SK-N-SH (cell line): ENCODE measurements around the gene PALLD. TPM values are rescaled to one million over a fixed set of nuclear protein-coding genes. Genes with fewer than 3 reads are reported as not detected.

Experiments
- CTCF ChIA-PET: fragments of 300-600, 350-600 bp; formaldehyde crosslinking; extraction: SDS; loops from one replicate; lab custom pipeline; 2021; lab: Yijun Ruan, JAX
- POLR2A ChIA-PET: fragments of 350-600 bp; sonication (Branson Sonifier 250); formaldehyde crosslinking; extraction: SDS; loops from one replicate; lab custom pipeline; 2020; ENCODE audit warnings: antibody characterized with exemption, inconsistent platforms; lab: Yijun Ruan, JAX
- DNase-seq: peaks from one replicate; pipeline ENCODE4 v3.0.0; 2012
- H2AFZ ChIP-seq: fragments of 200-600 bp; sonication (generic); 2 replicates; pipeline ENCODE4 v1.8.1; 2016; ENCODE audit warnings: antibody characterized with exemption, mild to moderate bottlenecking, low read depth
- H3F3A ChIP-seq: fragments of 200-600 bp; sonication (generic); replicated peaks from 2 replicates; pipeline ENCODE3; 2016; ENCODE audit warnings: antibody characterized with exemption, mild to moderate bottlenecking; ENCODE audit not compliant: insufficient read depth
- H3K27ac ChIP-seq, 2 experiments: fragments of 200-500 bp in 1 of 2; fragments of 200-600 bp in 1 of 2; sonication (Bioruptor generic) in 1 of 2; sonication (generic), shearing (Covaris generic) in 1 of 2; 2 replicates each; pipeline versions ENCODE4 v1.5.1 to v1.6.1; 2014 to 2016; ENCODE audit warnings: low read depth in 2 of 2, inconsistent platforms in 1 of 2, low read length in 1 of 2, mild to moderate bottlenecking in 1 of 2, mixed read lengths in 1 of 2
- H3K27me3 ChIP-seq: fragments of 200-600 bp; sonication (generic), shearing (Covaris generic); 2 replicates; pipeline ENCODE4 v1.6.1; 2016; ENCODE audit warnings: mixed run types; ENCODE audit not compliant: insufficient read depth
- H3K36me3 ChIP-seq, 2 experiments: fragments of 200-500 bp in 1 of 2; fragments of 200-600 bp in 1 of 2; sonication (Bioruptor generic) in 1 of 2; sonication (generic) in 1 of 2; replicated peaks in 1 of 2; 2 replicates each; pipeline versions ENCODE3 to v1.5.1; 2014 to 2016; ENCODE audit warnings: low read length in 1 of 2, mild to moderate bottlenecking in 1 of 2; ENCODE audit not compliant: insufficient read depth in 2 of 2, control insufficient read depth in 1 of 2
- H3K4me1 ChIP-seq, 2 experiments: fragments of 200-500 bp in 1 of 2; fragments of 200-600 bp in 1 of 2; sonication (Bioruptor generic) in 1 of 2; sonication (generic), shearing (Covaris generic) in 1 of 2; 2 replicates each; pipeline versions ENCODE4 v1.5.1 to v1.6.1; 2014 to 2016; ENCODE audit warnings: low read depth in 1 of 2, low read length in 1 of 2, mixed run types in 1 of 2; ENCODE audit not compliant: insufficient read depth in 2 of 2, control insufficient read depth in 1 of 2
- H3K4me2 ChIP-seq: fragments of 200-600 bp; sonication (generic), shearing (Covaris generic); 2 replicates; pipeline ENCODE4 v1.6.1; 2017; ENCODE audit warnings: mixed run types
- H3K4me3 ChIP-seq, 2 experiments: fragments of 200-500 bp in 1 of 2; fragments of 200-600 bp in 1 of 2; sonication (Bioruptor generic) in 1 of 2; sonication (generic), shearing (Covaris generic) in 1 of 2; 2 replicates each; pipeline versions ENCODE4 v1.5.1 to v1.8.1; 2014 to 2016; ENCODE audit warnings: low read depth in 2 of 2, inconsistent platforms in 1 of 2, low read length in 1 of 2, mild to moderate bottlenecking in 1 of 2, mixed read lengths in 1 of 2, moderate library complexity in 1 of 2
- H3K79me2 ChIP-seq: fragments of 200-600 bp; sonication (generic); 2 replicates; pipeline ENCODE4 v1.8.1; 2017; ENCODE audit warnings: mild to moderate bottlenecking; ENCODE audit not compliant: insufficient read depth
- H3K9ac ChIP-seq: fragments of 200-600 bp; sonication (generic); 2 replicates; pipeline ENCODE4 v1.6.1; 2017; ENCODE audit warnings: mixed run types
- H3K9me2 ChIP-seq: fragments of 200-600 bp; sonication (generic); 2 replicates; pipeline ENCODE4 v1.6.1; 2017; ENCODE audit warnings: mixed run types
- H3K9me3 ChIP-seq: fragments of 200-600 bp; sonication (generic); 2 replicates; pipeline ENCODE4 v1.6.1; 2017; ENCODE audit warnings: mixed run types, mild to moderate bottlenecking, moderate library complexity
- H4K20me1 ChIP-seq: fragments of 200-600 bp; sonication (generic); 2 replicates; pipeline ENCODE4 v1.6.1; 2017; ENCODE audit warnings: mild to moderate bottlenecking, mixed run types; ENCODE audit not compliant: insufficient read depth
- CHD2 ChIP-seq: fragments of 150-350 bp; IDR thresholded peaks from 2 replicates; pipeline ENCODE4 v1.6.1; 2018; ENCODE audit warnings: low read length; ENCODE audit not compliant: partially characterized antibody
- EZH2phosphoT487 ChIP-seq: fragments of 200-600 bp; sonication (generic); IDR thresholded peaks from 2 replicates; pipeline ENCODE4 v1.6.1; 2017; ENCODE audit warnings: low read depth, mixed run types, mild to moderate bottlenecking, antibody characterized with exemption, moderate library complexity, borderline replicate concordance
- FOXJ3 ChIP-seq: sonication (generic); formaldehyde crosslinking; IDR thresholded peaks from 2 replicates; pipeline ENCODE4 v1.5.1; 2020; ENCODE audit warnings: mild to moderate bottlenecking, missing genetic modification reagents
- FOXM1 ChIP-seq: IDR thresholded peaks from 2 replicates; pipeline ENCODE4 v1.4.0; 2012; ENCODE audit warnings: low read depth, mild to moderate bottlenecking
- GABPA ChIP-seq: IDR thresholded peaks from 2 replicates; pipeline ENCODE4 v1.4.0; 2012; ENCODE audit warnings: low read depth, mild to moderate bottlenecking
- GATA2 ChIP-seq: sonication (generic); formaldehyde crosslinking; IDR thresholded peaks from 2 replicates; pipeline ENCODE4 v1.5.0; 2020; ENCODE audit warnings: mild to moderate bottlenecking, missing genetic modification reagents
- MEF2A ChIP-seq: IDR thresholded peaks from 2 replicates; pipeline ENCODE4 v1.4.0; 2012; ENCODE audit warnings: low read depth, borderline replicate concordance
- MXI1 ChIP-seq: IDR thresholded peaks from 2 replicates; pipeline ENCODE4 v1.6.1; 2012; ENCODE audit warnings: mild to moderate bottlenecking, low read depth, low read length, improper control_type of control experiment
- NRF1 ChIP-seq: IDR thresholded peaks from 2 replicates; pipeline ENCODE4 v1.6.1; 2012; ENCODE audit warnings: low read depth, mild to moderate bottlenecking, low read length
- RAD21 ChIP-seq: IDR thresholded peaks from 2 replicates; pipeline ENCODE4 v1.6.1; 2012; ENCODE audit warnings: mild to moderate bottlenecking, low read length
- RCOR1 ChIP-seq: fragments of 150-350 bp; IDR thresholded peaks from 2 replicates; pipeline ENCODE4 v1.6.1; 2017; ENCODE audit warnings: antibody characterized with exemption, low read length
- RFX5 ChIP-seq: IDR thresholded peaks from 2 replicates; pipeline ENCODE4 v1.6.1; 2012; ENCODE audit warnings: mild to moderate bottlenecking, improper control_type of control experiment, low read length
- SIN3A ChIP-seq: IDR thresholded peaks from 2 replicates; pipeline ENCODE4 v1.6.1; 2012; ENCODE audit warnings: low read depth, mild to moderate bottlenecking, low read length, moderate library complexity, borderline replicate concordance
- SMC3 ChIP-seq: IDR thresholded peaks from 2 replicates; pipeline ENCODE4 v1.6.1; 2012; ENCODE audit warnings: low read depth, low read length, improper control_type of control experiment
- WGBS: methylation state at CpG from one replicate; pipeline ENCODE4 v1.1.6; 2017; ENCODE audit warnings: low lambda C conversion rate; 5-methylcytosine and 5-hydroxymethylcytosine counted together
- polyA plus RNA-seq, 3 experiments: library from polyadenylated mRNA; depleted of rRNA; stranded (reverse); fragments of >200 nt; gene quantifications; 2 replicates each; pipeline ENCODE4 v1.2.3, GENCODE V29; 2012
- TF ChIP-seq, protein P1 (sequence below): fragments of 150-350 bp; IDR thresholded peaks from 2 replicates; pipeline ENCODE4 v1.6.1; 2016; ENCODE audit warnings: mild to moderate bottlenecking, low read depth, low read length
- TF ChIP-seq, protein P2 (sequence below): IDR thresholded peaks from 2 replicates; pipeline ENCODE4 v1.6.1; 2012; ENCODE audit warnings: mild to moderate bottlenecking, low read depth, low read length, moderate library complexity
- TF ChIP-seq, protein P3 (sequence below): IDR thresholded peaks from 2 replicates; pipeline ENCODE4; 2012
- TF ChIP-seq, protein P4 (sequence below): fragments of 200-600 bp; sonication (generic); IDR thresholded peaks from 2 replicates; pipeline ENCODE4 v1.6.1; 2017; ENCODE audit warnings: antibody characterized with exemption, mild to moderate bottlenecking, moderate library complexity
- TF ChIP-seq, protein P5 (sequence below): IDR thresholded peaks from 2 replicates; pipeline ENCODE4 v1.4.0; 2012; ENCODE audit warnings: low read depth

The PALLD gene
- polyA plus RNA-seq, 1 of the 3 experiments (the other 2 are of a cell fraction) = 33.0 TPM

DNA sequence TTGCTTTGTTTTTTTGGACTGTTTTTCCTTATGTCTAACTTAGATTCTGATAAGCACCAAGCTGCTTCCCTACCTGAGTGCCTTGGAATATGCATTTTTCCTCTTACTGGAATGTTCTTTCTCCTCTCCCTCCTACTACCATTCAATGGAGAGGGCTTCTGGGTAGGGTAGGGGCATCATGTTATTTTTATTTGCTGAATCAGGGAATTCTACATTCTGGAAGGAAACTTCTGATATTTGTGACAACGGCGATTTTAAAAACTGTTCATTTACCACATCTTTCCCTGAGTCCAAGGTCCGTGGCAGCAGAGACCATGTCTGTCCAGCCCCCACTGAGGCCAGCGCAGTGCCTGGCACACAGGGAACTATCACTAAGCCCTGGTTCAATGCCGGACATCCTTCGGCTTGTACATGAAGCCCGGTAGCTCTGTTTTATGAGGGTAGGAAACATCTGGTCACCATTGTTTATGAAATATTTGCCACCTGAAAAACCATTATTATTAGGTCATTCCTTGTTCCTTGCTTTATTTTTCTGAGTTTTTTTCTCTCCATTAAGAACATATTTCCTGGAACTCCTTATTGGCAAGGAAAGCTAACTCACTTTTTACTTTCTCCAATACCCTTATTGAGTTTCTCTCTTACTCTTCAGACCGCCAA is 57.0 kb downstream of the PALLD start:
- no peaks in the 10 kb centered on the region for H3K27me3 ChIP-seq
- H3F3A ChIP-seq = peaks cover 30% of the 10 kb centered on the region
- H3K79me2 ChIP-seq = no peaks in the 10 kb centered on the region
- H3K4me3 ChIP-seq = no peak overlapping the region
- H2AFZ ChIP-seq = no peak overlapping the region
- no peaks in the 10 kb centered on the region for H3K9me3 ChIP-seq
- CTCF ChIA-PET = no interaction called here
- H4K20me1 ChIP-seq = no peaks in the 10 kb centered on the region
- TF ChIP-seq FOXJ3 (CRISPR knock-in tag) (no peak), SMC3 (no peak), RAD21 (no peak), GATA2 (CRISPR knock-in tag) (no peak), RFX5 (no peak), EZH2phosphoT487 (no peak), NRF1 (no peak), SIN3A (no peak), RCOR1 (no peak), MEF2A (no peak), CHD2 (no peak), FOXM1 (no peak), GABPA (no peak), MXI1 (no peak)
- TF ChIP-seq, protein P1, sequence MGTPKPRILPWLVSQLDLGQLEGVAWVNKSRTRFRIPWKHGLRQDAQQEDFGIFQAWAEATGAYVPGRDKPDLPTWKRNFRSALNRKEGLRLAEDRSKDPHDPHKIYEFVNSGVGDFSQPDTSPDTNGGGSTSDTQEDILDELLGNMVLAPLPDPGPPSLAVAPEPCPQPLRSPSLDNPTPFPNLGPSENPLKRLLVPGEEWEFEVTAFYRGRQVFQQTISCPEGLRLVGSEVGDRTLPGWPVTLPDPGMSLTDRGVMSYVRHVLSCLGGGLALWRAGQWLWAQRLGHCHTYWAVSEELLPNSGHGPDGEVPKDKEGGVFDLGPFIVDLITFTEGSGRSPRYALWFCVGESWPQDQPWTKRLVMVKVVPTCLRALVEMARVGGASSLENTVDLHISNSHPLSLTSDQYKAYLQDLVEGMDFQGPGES = no peak
- TF ChIP-seq, protein P2, sequence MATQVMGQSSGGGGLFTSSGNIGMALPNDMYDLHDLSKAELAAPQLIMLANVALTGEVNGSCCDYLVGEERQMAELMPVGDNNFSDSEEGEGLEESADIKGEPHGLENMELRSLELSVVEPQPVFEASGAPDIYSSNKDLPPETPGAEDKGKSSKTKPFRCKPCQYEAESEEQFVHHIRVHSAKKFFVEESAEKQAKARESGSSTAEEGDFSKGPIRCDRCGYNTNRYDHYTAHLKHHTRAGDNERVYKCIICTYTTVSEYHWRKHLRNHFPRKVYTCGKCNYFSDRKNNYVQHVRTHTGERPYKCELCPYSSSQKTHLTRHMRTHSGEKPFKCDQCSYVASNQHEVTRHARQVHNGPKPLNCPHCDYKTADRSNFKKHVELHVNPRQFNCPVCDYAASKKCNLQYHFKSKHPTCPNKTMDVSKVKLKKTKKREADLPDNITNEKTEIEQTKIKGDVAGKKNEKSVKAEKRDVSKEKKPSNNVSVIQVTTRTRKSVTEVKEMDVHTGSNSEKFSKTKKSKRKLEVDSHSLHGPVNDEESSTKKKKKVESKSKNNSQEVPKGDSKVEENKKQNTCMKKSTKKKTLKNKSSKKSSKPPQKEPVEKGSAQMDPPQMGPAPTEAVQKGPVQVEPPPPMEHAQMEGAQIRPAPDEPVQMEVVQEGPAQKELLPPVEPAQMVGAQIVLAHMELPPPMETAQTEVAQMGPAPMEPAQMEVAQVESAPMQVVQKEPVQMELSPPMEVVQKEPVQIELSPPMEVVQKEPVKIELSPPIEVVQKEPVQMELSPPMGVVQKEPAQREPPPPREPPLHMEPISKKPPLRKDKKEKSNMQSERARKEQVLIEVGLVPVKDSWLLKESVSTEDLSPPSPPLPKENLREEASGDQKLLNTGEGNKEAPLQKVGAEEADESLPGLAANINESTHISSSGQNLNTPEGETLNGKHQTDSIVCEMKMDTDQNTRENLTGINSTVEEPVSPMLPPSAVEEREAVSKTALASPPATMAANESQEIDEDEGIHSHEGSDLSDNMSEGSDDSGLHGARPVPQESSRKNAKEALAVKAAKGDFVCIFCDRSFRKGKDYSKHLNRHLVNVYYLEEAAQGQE = no peak
- TF ChIP-seq, protein P3, sequence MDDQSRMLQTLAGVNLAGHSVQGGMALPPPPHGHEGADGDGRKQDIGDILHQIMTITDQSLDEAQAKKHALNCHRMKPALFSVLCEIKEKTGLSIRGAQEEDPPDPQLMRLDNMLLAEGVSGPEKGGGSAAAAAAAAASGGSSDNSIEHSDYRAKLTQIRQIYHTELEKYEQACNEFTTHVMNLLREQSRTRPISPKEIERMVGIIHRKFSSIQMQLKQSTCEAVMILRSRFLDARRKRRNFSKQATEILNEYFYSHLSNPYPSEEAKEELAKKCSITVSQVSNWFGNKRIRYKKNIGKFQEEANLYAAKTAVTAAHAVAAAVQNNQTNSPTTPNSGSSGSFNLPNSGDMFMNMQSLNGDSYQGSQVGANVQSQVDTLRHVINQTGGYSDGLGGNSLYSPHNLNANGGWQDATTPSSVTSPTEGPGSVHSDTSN = no peak
- TF ChIP-seq, protein P4, sequence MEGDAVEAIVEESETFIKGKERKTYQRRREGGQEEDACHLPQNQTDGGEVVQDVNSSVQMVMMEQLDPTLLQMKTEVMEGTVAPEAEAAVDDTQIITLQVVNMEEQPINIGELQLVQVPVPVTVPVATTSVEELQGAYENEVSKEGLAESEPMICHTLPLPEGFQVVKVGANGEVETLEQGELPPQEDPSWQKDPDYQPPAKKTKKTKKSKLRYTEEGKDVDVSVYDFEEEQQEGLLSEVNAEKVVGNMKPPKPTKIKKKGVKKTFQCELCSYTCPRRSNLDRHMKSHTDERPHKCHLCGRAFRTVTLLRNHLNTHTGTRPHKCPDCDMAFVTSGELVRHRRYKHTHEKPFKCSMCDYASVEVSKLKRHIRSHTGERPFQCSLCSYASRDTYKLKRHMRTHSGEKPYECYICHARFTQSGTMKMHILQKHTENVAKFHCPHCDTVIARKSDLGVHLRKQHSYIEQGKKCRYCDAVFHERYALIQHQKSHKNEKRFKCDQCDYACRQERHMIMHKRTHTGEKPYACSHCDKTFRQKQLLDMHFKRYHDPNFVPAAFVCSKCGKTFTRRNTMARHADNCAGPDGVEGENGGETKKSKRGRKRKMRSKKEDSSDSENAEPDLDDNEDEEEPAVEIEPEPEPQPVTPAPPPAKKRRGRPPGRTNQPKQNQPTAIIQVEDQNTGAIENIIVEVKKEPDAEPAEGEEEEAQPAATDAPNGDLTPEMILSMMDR = no peak
- TF ChIP-seq, protein P5, sequence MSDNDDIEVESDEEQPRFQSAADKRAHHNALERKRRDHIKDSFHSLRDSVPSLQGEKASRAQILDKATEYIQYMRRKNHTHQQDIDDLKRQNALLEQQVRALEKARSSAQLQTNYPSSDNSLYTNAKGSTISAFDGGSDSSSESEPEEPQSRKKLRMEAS = no peak
- 85% methylated on average over 8 of the region's 8 CpGs for WGBS
- POLR2A ChIA-PET = interaction anchor here (0.7 kb wide), 1 partner anchor 371 kb away, joined by 3 read pairs; no protein-coding TSS in a partner anchor
- no peak overlapping the region for H3K9ac ChIP-seq
- H3K9me2 ChIP-seq = no peaks in the 10 kb centered on the region
- peaks cover 14 to 43% of the 10 kb centered on the region in 2 experiments for H3K4me1 ChIP-seq
- H3K4me2 ChIP-seq = no peak overlapping the region
- H3K36me3 ChIP-seq = no peaks in the 10 kb centered on the region
- H3K27ac ChIP-seq = no peak overlapping the region
- DNase-seq = no peak
